ENCODE measurements around the gene NEMF. TPM values are rescaled to one million over a fixed set of nuclear protein-coding genes. Genes with fewer than 3 reads are reported as not detected.

Gene NEMF
- total RNA-seq, 1 experiment from 2014 or later, result 57.7 TPM

DNA sequence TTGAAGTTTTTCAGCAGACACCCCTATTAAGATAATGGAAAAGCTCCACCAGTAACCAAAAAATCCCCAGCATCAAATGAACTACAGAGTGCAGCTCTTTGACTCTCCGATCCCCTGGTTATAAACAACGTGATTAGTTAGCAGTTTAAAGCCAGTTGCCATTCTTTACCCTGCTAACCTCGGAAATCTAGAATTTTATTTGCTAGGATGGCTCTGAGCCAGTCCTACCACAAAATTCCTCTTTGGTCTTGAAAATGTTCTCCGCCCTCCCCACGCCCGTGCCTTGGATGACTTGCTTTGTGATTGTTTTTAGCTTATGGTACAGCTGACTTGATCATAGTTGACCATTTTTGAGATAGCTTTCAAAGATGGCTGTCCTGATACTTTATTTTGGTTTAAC is 83.4 kb downstream of the NEMF start:
- Histone ChIP-seq H3K4me2 (ENCODE audit: low read length) (peak overlapping the region; percentile 97), H3K4me1 (ENCODE audit: control insufficient read depth in 1 of 2, insufficient read depth in 2 of 2, low read length in 2 of 2) (peaks cover 13 to 32% of the 10 kb centered on the region in 2 experiments), H3K9me3 (ENCODE audit: control insufficient read depth in 1 of 2, insufficient read depth in 1 of 2, low read depth in 1 of 2, low read length in 2 of 2) (no peaks in the 10 kb centered on the region), H3K9ac (ENCODE audit: low read length) (peak overlapping the region; percentile 96), H3K4me3 (replicated peaks in 1 of 2; ENCODE audit: low read depth in 1 of 2, low read length in 2 of 2) (peak overlapping the region; percentile 74 to 99), H3K9me2 (ENCODE audit: insufficient read depth) (no peaks in the 10 kb centered on the region), H3K79me2 (ENCODE audit: insufficient read depth, low read length) (peaks cover 17% of the 10 kb centered on the region; the same call in 1 of the 2 replicates), H3K27ac (ENCODE audit: low read depth, low read length) (peak overlapping the region; percentile 95; the same call in 1 of the 2 replicates), H3K36me3 (ENCODE audit: control insufficient read depth in 1 of 2, insufficient read depth in 2 of 2, low read length in 2 of 2) (0 out of 4 replicates have a peak, but pooled peaks cover 0 to 3% of the 10 kb centered on the region in 2 experiments), H3K27me3 (ENCODE audit: insufficient read depth, low read length) (no peaks in the 10 kb centered on the region), H2AFZ (ENCODE audit: low read depth, low read length, poor library complexity, severe bottlenecking) (no peak overlapping the region), H4K20me1 (ENCODE audit: insufficient read depth) (no peaks in the 10 kb centered on the region)
- ChIA-PET POLR2A (interaction anchor here (0.9 to 2.1 kb wide), 2 partner anchors 11 to 83 kb away, joined by 3 to 8 read pairs; partner anchors contain the start of gene NEMF), RAD21 (ENCODE audit: low non-redundant PET in 1 of 2, low total read pairs in 2 of 2, uncharacterized antibody in 2 of 2, unreplicated experiment in 2 of 2) (interaction anchor here in 1 of 2 experiments (1.1 kb wide), 1 partner anchor 84 kb away, joined by 3 read pairs; no protein-coding TSS in a partner anchor), CTCF (interaction anchor here (1.5 kb wide), 1 partner anchor 135 kb away, joined by 5 read pairs; the partner anchor contains the start of gene DNAAF2)
- ATAC-seq (no peak), DNase-seq (ENCODE audit: low read depth, low spot score) (no peak)
- BruUV-seq (replicated peaks), result TSS peak; percentile 74
- intact Hi-C loops (cut with micrococcal nuclease), result loop anchor here (5.0 kb wide), 1 partner anchor 82 kb away; the partner anchor contains the start of gene POLE2
- TF ChIP-seq MAX (IDR thresholded peaks at IDR 0.05) (no peak), CBX3 (IDR thresholded peaks at IDR 0.05; ENCODE audit: low read depth) (no peak), ELF1 (IDR thresholded peaks at IDR 0.05; ENCODE audit: borderline replicate concordance, low read depth) (no peak), EZH2 (IDR thresholded peaks at IDR 0.05) (no peak), SP1 (IDR thresholded peaks at IDR 0.05; ENCODE audit: low read depth) (no peak), RAD21 (IDR thresholded peaks at IDR 0.05; ENCODE audit: low read depth) (no peak), POLR2A (IDR thresholded peaks at IDR 0.05; ENCODE audit: borderline replicate concordance, extremely low read depth, insufficient read depth, insufficient read length) (no peak), SIN3A (IDR thresholded peaks at IDR 0.05; ENCODE audit: low read depth) (no peak), ATF3 (IDR thresholded peaks at IDR 0.05) (no peak), POLR2AphosphoS5 (IDR thresholded peaks at IDR 0.05; ENCODE audit: low read depth, low read length) (no peak), EZH2phosphoT487 (IDR thresholded peaks at IDR 0.05; ENCODE audit: borderline replicate concordance) (no peak)
- TF ChIP-seq, protein P1, sequence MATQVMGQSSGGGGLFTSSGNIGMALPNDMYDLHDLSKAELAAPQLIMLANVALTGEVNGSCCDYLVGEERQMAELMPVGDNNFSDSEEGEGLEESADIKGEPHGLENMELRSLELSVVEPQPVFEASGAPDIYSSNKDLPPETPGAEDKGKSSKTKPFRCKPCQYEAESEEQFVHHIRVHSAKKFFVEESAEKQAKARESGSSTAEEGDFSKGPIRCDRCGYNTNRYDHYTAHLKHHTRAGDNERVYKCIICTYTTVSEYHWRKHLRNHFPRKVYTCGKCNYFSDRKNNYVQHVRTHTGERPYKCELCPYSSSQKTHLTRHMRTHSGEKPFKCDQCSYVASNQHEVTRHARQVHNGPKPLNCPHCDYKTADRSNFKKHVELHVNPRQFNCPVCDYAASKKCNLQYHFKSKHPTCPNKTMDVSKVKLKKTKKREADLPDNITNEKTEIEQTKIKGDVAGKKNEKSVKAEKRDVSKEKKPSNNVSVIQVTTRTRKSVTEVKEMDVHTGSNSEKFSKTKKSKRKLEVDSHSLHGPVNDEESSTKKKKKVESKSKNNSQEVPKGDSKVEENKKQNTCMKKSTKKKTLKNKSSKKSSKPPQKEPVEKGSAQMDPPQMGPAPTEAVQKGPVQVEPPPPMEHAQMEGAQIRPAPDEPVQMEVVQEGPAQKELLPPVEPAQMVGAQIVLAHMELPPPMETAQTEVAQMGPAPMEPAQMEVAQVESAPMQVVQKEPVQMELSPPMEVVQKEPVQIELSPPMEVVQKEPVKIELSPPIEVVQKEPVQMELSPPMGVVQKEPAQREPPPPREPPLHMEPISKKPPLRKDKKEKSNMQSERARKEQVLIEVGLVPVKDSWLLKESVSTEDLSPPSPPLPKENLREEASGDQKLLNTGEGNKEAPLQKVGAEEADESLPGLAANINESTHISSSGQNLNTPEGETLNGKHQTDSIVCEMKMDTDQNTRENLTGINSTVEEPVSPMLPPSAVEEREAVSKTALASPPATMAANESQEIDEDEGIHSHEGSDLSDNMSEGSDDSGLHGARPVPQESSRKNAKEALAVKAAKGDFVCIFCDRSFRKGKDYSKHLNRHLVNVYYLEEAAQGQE (IDR thresholded peaks at IDR 0.05; ENCODE audit: low read depth), result no peak
- TF ChIP-seq, protein P2, sequence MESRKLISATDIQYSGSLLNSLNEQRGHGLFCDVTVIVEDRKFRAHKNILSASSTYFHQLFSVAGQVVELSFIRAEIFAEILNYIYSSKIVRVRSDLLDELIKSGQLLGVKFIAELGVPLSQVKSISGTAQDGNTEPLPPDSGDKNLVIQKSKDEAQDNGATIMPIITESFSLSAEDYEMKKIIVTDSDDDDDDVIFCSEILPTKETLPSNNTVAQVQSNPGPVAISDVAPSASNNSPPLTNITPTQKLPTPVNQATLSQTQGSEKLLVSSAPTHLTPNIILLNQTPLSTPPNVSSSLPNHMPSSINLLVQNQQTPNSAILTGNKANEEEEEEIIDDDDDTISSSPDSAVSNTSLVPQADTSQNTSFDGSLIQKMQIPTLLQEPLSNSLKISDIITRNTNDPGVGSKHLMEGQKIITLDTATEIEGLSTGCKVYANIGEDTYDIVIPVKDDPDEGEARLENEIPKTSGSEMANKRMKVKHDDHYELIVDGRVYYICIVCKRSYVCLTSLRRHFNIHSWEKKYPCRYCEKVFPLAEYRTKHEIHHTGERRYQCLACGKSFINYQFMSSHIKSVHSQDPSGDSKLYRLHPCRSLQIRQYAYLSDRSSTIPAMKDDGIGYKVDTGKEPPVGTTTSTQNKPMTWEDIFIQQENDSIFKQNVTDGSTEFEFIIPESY (IDR thresholded peaks at IDR 0.05; ENCODE audit: extremely low read depth, insufficient replicate concordance, low read length), result no peak
